HG03139 (cell line): Measurements from ENCODE around the gene RFPL3.

Experiments
- ATAC-seq: cut with Tn5 transposase; IDR thresholded peaks from one replicate; pipeline ENCODE4 v1.9.1; 2021; ENCODE audit not compliant: unreplicated experiment

The RFPL3 gene

DNA sequence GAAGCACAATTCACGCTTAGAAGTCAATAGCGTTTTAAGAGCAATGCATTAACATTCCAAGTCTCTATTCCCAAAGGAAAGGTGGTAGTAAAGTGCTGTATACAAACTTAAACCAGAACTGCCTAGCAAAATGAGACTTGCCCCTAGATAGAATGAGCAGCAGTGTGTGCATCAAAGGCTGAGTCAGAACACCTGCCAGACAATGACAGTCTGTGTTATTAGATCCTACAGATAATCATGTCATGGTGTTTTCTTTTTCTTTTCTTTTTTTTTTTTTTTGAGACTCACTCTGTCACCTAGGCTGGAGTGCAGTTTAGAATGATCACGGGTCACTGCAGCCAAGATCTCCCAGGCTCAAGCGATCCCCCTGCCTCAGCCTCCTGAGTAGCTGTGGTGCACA is 52.8 kb downstream of the RFPL3 start:
- no peak for ATAC-seq
